ENCODE results near the gene HLA-G.

DNA sequence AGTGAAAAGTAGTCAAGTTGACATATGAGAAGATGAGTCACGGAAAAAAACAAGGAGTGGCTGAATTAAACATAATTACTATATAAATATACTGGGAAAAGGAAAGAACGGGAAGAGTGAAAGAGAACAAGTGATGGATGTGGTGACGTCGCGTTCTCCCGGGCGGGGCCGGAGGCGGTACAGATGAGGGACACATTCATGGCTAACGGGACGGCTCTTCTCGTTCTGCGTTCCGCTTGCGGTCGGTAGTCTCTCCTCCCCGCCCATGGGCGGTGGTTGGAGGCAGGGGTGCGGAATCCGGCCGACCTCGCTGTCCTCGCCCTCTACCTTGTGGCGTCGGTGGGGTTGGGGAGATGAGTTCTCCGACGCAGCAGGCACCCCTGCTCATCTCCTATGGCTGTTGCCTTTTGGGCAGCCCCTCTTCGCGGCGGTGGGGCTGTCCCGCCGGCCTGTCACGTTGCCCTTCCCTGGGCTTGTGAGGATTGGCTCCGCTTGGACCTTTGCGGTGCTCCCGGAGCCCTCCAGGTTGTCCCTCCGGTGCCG lies 22.5 kb downstream of the HLA-G start:
- TF ChIP-seq POLR2A (IDR thresholded peaks at IDR 0.05; ENCODE audit: low read length) (no peak), GATA1 (IDR thresholded peaks at IDR 0.05; ENCODE audit: low read depth, low read length) (no peak)
